IPS-18a (cell line): ENCODE measurements around the gene ZIC2.

Experiments
- H3K27ac ChIP-seq: one replicate; pipeline ENCODE4 v1.5.1; 2013; ENCODE audit warnings: low read length
- H3K27me3 ChIP-seq: one replicate; pipeline ENCODE4 v1.6.1; 2013; ENCODE audit warnings: mild to moderate bottlenecking, low read length; ENCODE audit not compliant: control insufficient read depth, insufficient read depth
- H3K36me3 ChIP-seq: one replicate; pipeline ENCODE4 v1.6.1; 2013; ENCODE audit warnings: low read depth, low read length; ENCODE audit not compliant: control insufficient read depth
- H3K4me1 ChIP-seq: one replicate; pipeline ENCODE4 v1.6.1; 2013; ENCODE audit warnings: low read depth, low read length; ENCODE audit not compliant: control insufficient read depth
- H3K4me3 ChIP-seq: one replicate; pipeline ENCODE4 v1.5.1; 2013; ENCODE audit warnings: low read length
- H3K9ac ChIP-seq: one replicate; pipeline ENCODE4 v1.6.1; 2013; ENCODE audit warnings: mild to moderate bottlenecking, low read length, moderate library complexity
- H3K9me3 ChIP-seq: one replicate; pipeline ENCODE4 v1.6.1; 2013; ENCODE audit warnings: low read depth, low read length; ENCODE audit not compliant: control insufficient read depth

ZIC2 gene

DNA sequence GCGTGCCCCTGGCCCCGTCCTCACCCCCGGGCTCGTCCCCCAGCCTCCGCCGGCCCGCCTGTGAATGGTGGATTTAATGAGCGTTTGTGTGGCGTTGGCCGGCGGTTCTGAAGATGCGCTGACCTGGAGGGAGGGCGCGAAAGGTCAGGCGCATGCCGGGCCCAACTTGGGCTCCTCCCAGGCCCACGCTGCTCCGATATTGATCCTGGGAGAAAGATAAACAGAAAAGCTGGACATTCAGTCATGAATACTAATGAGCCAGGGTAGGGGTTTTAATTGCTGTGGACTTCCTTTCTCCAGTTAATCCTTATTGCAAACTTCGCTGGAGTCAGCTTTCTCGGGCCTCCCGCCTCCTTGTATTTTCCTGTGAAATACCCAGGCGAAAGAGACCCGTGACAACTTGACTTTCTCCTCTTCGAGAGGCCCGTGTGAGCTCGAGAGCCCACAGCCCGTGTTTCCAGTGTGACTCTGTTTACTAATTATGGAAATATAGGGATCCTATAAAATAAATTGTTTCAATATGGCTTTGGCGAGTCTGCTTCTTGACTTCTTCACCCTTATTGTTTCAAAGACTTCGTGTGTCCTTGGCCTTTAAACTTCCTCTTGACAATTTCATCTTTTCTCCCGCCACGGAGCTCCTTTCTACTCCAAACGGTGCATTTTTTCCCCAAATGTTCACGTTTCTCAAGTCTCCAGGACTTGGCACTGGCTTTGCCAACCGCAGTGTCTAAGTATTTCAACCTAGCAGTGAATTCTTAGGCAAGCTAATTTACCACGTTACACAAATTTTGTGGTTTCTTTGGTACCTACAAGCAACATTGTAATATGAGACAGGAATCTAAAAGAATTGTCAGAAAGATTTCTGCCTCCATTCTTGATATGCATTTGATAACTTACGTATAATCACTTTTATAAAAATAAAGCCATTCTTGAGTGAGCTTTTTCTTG is 10.5 kb downstream of the ZIC2 start:
- Histone ChIP-seq H3K4me3 (peak overlapping the region; percentile 83), H3K27ac (no peak overlapping the region), H3K9me3 (no peaks in the 10 kb centered on the region), H3K4me1 (peaks cover 85% of the 10 kb centered on the region), H3K27me3 (peaks cover 99% of the 10 kb centered on the region), H3K36me3 (peaks cover under 1% of the 10 kb centered on the region), H3K9ac (no peak overlapping the region)

DNA sequence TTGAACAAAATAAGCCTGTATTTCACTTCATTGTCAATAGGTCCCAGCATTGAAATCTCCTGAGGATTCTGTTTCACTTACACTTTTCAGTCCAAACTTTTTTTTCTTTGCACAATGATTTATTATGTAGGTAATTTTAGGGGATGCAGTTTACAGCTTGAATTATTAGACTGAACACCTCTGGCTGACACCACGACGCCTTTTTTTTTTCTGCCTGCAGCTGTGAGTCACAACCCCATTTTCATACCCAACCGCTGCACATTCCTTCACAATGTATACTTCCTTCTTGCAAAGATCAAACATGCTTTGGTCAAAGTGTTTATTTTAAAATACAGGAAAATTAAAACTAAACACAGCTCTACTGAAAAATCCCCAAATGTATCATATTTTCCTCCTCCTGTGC is 11.4 kb downstream of the ZIC2 start:
- Histone ChIP-seq H3K36me3 (no peaks in the 10 kb centered on the region), H3K4me1 (peaks cover 77% of the 10 kb centered on the region), H3K9ac (no peak overlapping the region), H3K27me3 (peaks cover 95% of the 10 kb centered on the region), H3K4me3 (no peak overlapping the region), H3K9me3 (no peaks in the 10 kb centered on the region), H3K27ac (no peak overlapping the region)

DNA sequence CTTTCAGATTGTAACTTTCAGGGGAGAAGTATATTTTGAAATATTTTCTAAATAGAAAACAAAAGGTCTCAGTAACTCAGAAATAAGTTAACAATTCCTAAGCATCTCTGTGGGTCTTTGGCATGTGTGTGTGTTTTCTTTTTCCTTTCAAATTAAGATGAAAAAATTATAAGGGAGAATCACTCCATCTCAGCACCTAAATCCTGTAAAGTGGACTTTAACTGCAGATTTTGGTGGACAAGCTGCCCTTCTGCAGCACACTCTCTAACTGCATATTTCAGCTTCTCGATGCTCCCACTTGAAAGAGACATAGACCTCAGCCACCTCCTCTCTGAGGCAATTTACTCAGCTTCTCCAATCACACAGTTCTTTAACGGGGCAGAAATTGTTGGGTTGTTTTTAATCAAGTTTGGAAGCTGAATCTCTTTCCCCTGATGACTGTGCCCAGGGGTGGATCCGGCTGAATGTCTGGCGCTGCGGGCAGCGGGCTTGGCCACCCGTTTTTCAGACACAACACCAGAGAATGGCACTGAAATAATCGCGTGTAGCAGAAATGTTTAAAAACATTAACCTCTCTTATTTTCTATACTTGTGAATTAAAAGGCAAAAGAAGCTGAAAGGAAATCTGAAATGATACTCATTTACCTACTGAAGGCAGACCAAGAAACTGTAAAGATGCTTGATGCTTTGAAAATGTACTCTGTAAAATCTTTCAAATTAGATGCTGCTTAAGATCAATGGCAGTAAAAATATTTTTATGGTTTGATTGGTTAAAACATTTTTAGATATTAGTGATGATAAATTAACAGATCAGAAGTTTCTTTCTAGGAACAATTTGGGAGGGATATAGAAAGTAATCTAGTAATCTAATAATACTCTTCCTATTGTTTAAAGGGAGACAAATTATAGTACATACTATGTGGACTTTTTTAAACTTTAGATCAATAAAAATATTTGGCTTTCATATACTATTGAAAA is 12.4 kb downstream of the ZIC2 start:
- no peak overlapping the region for H3K4me3 ChIP-seq
- no peaks in the 10 kb centered on the region for H3K9me3 ChIP-seq
- peaks cover 68% of the 10 kb centered on the region for H3K4me1 ChIP-seq
- no peak overlapping the region for H3K27ac ChIP-seq
- H3K36me3 ChIP-seq, result no peaks in the 10 kb centered on the region
- no peak overlapping the region for H3K9ac ChIP-seq
- H3K27me3 ChIP-seq, result peaks cover 96% of the 10 kb centered on the region

DNA sequence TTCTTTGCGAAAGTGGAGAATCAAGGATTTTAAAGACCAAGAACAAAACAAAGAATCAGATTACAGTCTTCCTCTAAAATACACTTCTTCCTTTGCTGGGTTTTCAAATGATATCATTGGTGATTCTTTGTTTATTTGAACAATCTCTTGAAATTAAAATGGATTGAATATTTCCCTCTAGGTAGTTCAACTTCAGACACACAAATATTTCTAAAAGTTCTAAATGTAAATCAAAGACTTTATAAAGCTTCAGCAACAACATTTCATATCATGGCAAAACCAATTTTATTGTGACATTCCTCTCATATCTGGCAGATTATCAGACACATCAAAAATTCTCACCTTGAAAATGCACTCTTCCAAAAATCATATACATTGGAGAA is 13.0 kb downstream of the ZIC2 start:
- no peaks in the 10 kb centered on the region for H3K36me3 ChIP-seq
- H3K27ac ChIP-seq, result no peak overlapping the region
- no peaks in the 10 kb centered on the region for H3K9me3 ChIP-seq
- peaks cover 89% of the 10 kb centered on the region for H3K27me3 ChIP-seq
- H3K4me3 ChIP-seq, result no peak overlapping the region
- H3K9ac ChIP-seq, result no peak overlapping the region
- H3K4me1 ChIP-seq, result peaks cover 61% of the 10 kb centered on the region

DNA sequence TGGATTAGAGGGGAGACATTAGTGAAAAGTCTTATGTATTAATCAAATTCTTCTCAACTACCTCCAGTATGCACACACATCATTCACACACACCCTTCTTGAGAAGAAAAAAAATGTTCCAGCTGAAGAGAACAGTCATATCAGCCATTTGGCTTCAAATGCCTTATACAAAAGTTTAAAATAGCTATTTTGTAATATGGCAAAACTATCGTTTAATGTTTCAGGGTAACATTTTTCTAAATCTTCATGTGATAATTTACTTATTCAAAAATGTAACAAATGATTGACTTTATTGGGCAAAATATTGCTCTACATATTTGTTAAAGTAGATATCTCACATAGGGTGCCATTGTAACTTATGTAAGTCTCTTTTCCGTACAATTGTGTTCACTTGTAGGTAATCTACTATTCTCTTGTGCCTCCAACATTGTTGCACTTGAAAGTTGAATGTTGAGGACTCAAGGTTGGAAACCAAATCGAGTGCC is 13.6 kb downstream of the ZIC2 start:
- Histone ChIP-seq H3K27me3 (peaks cover 84% of the 10 kb centered on the region), H3K27ac (no peak overlapping the region), H3K36me3 (no peaks in the 10 kb centered on the region), H3K9me3 (no peaks in the 10 kb centered on the region), H3K9ac (no peak overlapping the region), H3K4me3 (peak overlapping the region; percentile 49), H3K4me1 (peaks cover 56% of the 10 kb centered on the region)

- Histone ChIP-seq H3K4me3 (peak overlapping the region; percentile 49), H3K4me1 (peaks cover 54% of the 10 kb centered on the region), H3K27ac (no peak overlapping the region), H3K27me3 (peaks cover 78% of the 10 kb centered on the region), H3K9me3 (no peaks in the 10 kb centered on the region), H3K36me3 (no peaks in the 10 kb centered on the region), H3K9ac (no peak overlapping the region)
Measured at GRCh38 chr13:99995589-99996380, 14.2 kb downstream of the ZIC2 start.

DNA sequence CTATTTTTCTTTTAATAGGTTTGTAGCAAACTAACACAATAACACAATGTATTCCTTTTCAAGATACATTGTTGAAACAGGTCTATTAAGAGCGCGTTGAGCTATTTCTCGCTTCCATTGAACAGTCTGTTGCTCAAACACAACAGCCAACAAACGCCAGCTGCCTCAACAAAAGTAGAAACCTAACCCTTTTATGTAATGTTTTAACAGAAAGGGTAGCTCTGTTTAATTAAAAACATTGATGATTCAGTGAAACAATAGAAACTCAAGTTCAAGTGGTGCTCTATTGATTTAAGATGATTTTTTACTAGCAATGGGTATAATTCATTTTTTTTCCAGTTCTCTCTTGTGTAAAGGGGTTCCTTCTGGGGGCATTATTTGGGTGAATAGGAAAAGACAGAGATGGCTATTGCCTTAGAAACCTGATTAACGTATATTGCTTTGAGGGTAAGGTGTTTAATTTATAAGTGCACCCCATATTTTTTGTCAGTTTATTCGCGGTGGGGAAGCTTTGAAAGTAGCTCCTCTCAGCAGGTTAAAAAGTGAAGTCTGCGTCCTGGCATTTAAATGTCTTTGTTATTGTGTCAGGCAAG is 14.9 kb downstream of the ZIC2 start:
- Histone ChIP-seq H3K9ac (no peak overlapping the region), H3K27me3 (peaks cover 71% of the 10 kb centered on the region), H3K36me3 (no peaks in the 10 kb centered on the region), H3K4me3 (peak overlapping the region; percentile 49), H3K9me3 (no peaks in the 10 kb centered on the region), H3K4me1 (peaks cover 50% of the 10 kb centered on the region), H3K27ac (no peak overlapping the region)

DNA sequence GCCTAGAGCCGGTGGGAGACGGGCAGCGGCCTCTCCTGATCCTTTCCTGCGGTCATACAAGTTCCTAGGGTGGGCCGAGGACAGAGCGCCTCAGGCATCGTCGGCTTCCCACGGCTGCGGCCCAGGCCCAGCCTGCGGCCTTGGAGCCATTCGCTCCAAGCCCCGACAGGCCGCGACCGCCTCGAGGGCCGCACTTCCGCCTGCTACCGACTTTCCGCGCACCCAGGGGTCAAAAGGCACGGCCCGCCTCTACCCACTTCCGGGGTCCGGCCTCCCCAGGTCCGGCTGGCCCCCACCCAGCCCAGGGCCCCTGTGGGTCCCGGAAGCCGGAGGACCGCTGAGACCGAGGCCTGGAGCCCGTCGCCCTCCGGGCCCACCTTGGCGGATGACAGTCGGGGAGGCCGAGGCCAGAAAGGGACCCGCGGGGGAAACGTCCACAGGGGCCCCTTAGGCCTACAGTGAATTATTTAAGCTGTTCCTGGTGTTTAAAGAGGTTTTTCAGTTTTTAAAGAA is 16.2 kb downstream of the ZIC2 start:
- H3K9ac ChIP-seq, result peak overlapping the region; percentile 58
- H3K9me3 ChIP-seq, result no peaks in the 10 kb centered on the region
- no peaks in the 10 kb centered on the region for H3K36me3 ChIP-seq
- peaks cover 41% of the 10 kb centered on the region for H3K4me1 ChIP-seq
- H3K27me3 ChIP-seq, result peaks cover 58% of the 10 kb centered on the region
- H3K27ac ChIP-seq, result no peak overlapping the region
- H3K4me3 ChIP-seq, result peak overlapping the region; percentile 49

GRCh38 chr13:99998261-99998660 is 16.7 kb downstream of the ZIC2 start:
- Histone ChIP-seq H3K27ac (no peak overlapping the region), H3K9ac (no peak overlapping the region), H3K4me1 (peaks cover 36% of the 10 kb centered on the region), H3K27me3 (peaks cover 53% of the 10 kb centered on the region), H3K36me3 (no peaks in the 10 kb centered on the region), H3K4me3 (no peak overlapping the region), H3K9me3 (no peaks in the 10 kb centered on the region)

DNA sequence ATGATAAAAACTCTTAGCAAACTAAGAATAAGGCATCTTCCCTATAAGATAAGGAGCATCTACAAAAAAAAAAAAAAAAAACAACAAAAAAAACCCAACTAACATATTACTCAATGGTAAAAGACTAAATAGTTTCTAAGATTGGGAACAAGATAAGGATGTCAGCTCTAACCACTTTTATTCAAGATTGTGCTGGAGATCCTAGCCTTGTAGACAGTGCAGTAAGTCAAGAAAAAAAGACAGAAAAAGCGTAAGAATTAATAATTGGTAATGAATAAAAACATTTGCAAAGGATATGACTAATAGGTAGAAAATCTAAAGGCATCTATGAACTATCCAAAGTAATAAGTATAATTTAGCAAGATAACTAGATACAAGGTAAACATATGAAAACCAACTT is 33.0 kb downstream of the ZIC2 start:
- no peak overlapping the region for H3K27ac ChIP-seq
- no peaks in the 10 kb centered on the region for H3K9me3 ChIP-seq
- no peaks in the 10 kb centered on the region for H3K4me1 ChIP-seq
- H3K36me3 ChIP-seq, result no peaks in the 10 kb centered on the region
- no peak overlapping the region for H3K9ac ChIP-seq
- H3K4me3 ChIP-seq, result no peak overlapping the region
- no peaks in the 10 kb centered on the region for H3K27me3 ChIP-seq
